Measurements from ENCODE around the gene TMEM82.

The TMEM82 gene

GRCh38 chr1:15720861-15721260, 21.4 kb upstream of the TMEM82 start:
- no peak for DNase-seq (ENCODE audit: low read depth, low spot score)

- no peak for DNase-seq (ENCODE audit: low read depth, low spot score)
These were observed 19.9 kb upstream of the TMEM82 start for GRCh38 chr1:15722411-15722810.

GRCh38 chr1:15722836-15723532, 19.3 kb upstream of the TMEM82 start:
- DNase-seq (ENCODE audit: low read depth, low spot score): no peak

- no peak for DNase-seq (ENCODE audit: low read depth, low spot score)
These were observed 18.6 kb upstream of the TMEM82 start for GRCh38 chr1:15723631-15724246.

- no peak for DNase-seq (ENCODE audit: low read depth, low spot score)
These were observed 17.1 kb upstream of the TMEM82 start for GRCh38 chr1:15724949-15725880.

- no peak for DNase-seq (ENCODE audit: low read depth, low spot score)
These were observed 15.8 kb upstream of the TMEM82 start for GRCh38 chr1:15726508-15726907.

- no peak for DNase-seq (ENCODE audit: low read depth, low spot score)
These were observed 15.3 kb upstream of the TMEM82 start for GRCh38 chr1:15727021-15727420.

- no peak for DNase-seq (ENCODE audit: low read depth, low spot score)
These were observed 14.9 kb upstream of the TMEM82 start for GRCh38 chr1:15727424-15727823.

GRCh38 chr1:15727866-15728534, 14.3 kb upstream of the TMEM82 start:
- no peak for DNase-seq (ENCODE audit: low read depth, low spot score)

- DNase-seq (ENCODE audit: low read depth, low spot score): no peak
These were observed 13.2 kb upstream of the TMEM82 start for GRCh38 chr1:15728937-15729657.

- no peak for DNase-seq (ENCODE audit: low read depth, low spot score)
These were observed 11.9 kb upstream of the TMEM82 start for GRCh38 chr1:15730423-15730822.

- DNase-seq (ENCODE audit: low read depth, low spot score): no peak
These were observed 11.4 kb upstream of the TMEM82 start for GRCh38 chr1:15730936-15731335.

- DNase-seq (ENCODE audit: low read depth, low spot score): no peak
These were observed 10.3 kb upstream of the TMEM82 start for GRCh38 chr1:15731735-15732685.

GRCh38 chr1:15732686-15733081, 9.6 kb upstream of the TMEM82 start:
- no peak for DNase-seq (ENCODE audit: low read depth, low spot score)

GRCh38 chr1:15733218-15733725, 9.0 kb upstream of the TMEM82 start:
- DNase-seq (ENCODE audit: low read depth, low spot score): no peak

- DNase-seq (ENCODE audit: low read depth, low spot score): no peak
These were observed 8.5 kb upstream of the TMEM82 start for GRCh38 chr1:15733726-15734226.

- no peak for DNase-seq (ENCODE audit: low read depth, low spot score)
These were observed 8.0 kb upstream of the TMEM82 start for GRCh38 chr1:15734296-15734695.

GRCh38 chr1:15734901-15735300, 7.4 kb upstream of the TMEM82 start:
- DNase-seq (ENCODE audit: low read depth, low spot score): no peak

GRCh38 chr1:15735304-15736037, 6.8 kb upstream of the TMEM82 start:
- no peak for DNase-seq (ENCODE audit: low read depth, low spot score)
